Measurements from ENCODE around the gene NTF3. TPM values are rescaled to one million over a fixed set of nuclear protein-coding genes. Genes with fewer than 3 reads are reported as not detected.

Gene NTF3
- total RNA-seq, 2 donors from 2014 or later = 0.63 to 0.67 TPM

DNA sequence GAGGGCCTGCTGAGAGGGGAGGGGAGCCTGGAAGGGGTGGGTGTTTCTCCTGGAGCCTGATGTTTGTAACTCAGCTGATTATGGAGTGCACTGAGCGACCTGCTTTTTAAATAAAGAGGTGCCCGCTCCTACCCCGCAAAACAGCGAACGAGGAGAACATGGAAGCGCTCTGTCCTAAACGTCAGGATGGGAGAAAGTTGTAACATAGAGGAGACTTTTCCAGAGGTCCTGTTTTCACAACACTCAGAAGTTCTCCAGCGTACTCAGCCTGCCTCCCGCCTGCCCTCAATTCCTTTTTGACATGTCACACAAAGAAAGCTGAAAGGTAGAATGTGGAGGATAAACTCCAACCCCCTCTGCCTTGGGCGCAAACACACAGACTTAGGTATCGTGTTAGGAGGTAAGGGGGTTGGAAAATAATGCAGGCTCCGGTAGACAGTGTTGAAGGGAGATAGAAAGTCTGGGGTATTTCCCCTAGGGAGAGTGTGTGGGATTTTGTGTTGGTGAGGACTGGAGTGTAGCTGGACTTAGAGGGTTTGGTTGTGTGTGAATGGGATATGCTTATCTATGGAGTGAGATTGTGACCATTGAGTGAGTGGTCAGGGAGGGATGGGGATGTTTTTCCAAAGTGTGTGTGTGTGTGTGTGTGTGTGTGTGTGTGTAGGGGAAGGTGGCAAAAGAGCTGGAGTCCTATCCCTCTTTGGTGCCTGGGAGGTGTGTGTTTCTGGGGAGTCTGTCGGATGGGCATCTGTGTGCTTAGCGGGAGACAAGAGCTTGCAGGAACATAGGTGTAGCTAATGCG is 2.1 kb downstream of the NTF3 start:
- Histone ChIP-seq H3K4me3 (peak overlapping the region; percentile 40 to 49), H3K4me1 (peaks cover 0 to 54% of the 10 kb centered on the region in 2 donors), H3K27ac (peak overlapping the region; percentile 23 to 52), H3K36me3 (no peaks in the 10 kb centered on the region), H3K27me3 (peaks cover 5 to 14% of the 10 kb centered on the region in 2 donors), H3K9me3 (peaks cover 0 to 7% of the 10 kb centered on the region in 2 donors)
- no peak for DNase-seq (ENCODE audit: low spot score)
- no peak for TF ChIP-seq CTCF (IDR thresholded peaks at IDR 0.05)

DNA sequence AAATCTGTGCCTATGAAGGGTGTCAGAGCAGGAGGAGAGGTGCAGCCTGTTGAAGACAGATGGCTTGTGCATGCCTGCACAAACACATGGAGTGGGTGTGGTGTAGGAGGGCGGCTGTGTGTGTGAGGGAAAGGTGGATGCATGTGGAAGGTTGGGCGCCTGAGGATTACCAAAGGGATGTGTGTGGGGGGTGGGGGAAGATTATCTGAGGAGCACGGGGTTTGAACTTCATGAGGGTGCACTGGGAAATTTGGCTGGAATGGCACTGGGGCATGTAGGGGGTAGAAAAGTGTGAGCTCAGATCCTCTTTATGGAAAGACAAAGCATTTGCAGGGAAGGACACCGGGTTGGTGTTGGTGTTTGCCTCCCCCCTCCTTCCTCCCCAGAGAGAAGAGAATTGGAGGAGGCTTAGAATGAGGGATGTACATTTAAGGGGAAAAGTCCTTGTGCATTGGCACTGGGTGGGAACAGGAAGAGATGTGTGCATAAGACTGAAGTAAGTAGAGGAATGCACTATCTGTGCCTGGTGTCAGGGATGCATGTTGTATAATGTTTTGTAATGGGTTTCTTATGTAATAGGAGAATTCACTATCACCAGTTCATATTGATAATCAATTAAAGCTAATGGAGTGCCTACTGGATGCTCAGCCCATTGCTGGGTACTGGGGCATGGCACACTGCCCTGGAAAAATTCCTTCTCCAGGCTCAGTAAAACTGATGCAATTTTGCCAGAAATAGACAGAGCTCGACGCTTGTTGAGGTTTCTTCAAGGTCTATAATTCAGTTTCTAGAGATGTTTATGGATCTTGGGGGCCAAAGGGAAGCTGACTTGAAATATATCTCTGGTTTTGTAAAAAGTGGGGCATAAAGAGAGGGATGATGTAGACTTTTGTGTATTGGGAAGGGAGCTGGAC is 3.0 kb downstream of the NTF3 start:
- Histone ChIP-seq H3K4me1 (peaks cover 0 to 51% of the 10 kb centered on the region in 2 donors), H3K27me3 (peaks cover 5 to 14% of the 10 kb centered on the region in 2 donors), H3K27ac (no peak overlapping the region)

GRCh38 chr12:5437182-5437583 is 5.3 kb downstream of the NTF3 start:
- peaks cover 0 to 6% of the 10 kb centered on the region in 2 donors for H3K27me3 ChIP-seq
- H3K36me3 ChIP-seq = no peaks in the 10 kb centered on the region
- peaks cover 0 to 31% of the 10 kb centered on the region in 2 donors for H3K4me1 ChIP-seq
- no peak for TF ChIP-seq CTCF (IDR thresholded peaks at IDR 0.05)
- peak overlapping the region; percentile 9 to 42 for H3K27ac ChIP-seq
- H3K4me3 ChIP-seq = no peak overlapping the region
- DNase-seq (ENCODE audit: low spot score) = no peak
- peaks cover 0 to 7% of the 10 kb centered on the region in 2 donors for H3K9me3 ChIP-seq

More for the DNA sequence above, 3.0 kb downstream of the NTF3 start:
- no peak for TF ChIP-seq CTCF (IDR thresholded peaks at IDR 0.05)
- no peak overlapping the region for H3K4me3 ChIP-seq
- H3K36me3 ChIP-seq = no peaks in the 10 kb centered on the region
- peaks cover 0 to 7% of the 10 kb centered on the region in 2 donors for H3K9me3 ChIP-seq
- no peak for DNase-seq (ENCODE audit: low spot score)

GRCh38 chr12:5437589-5437988 is 5.7 kb downstream of the NTF3 start:
- no peak for TF ChIP-seq CTCF (IDR thresholded peaks at IDR 0.05)
- Histone ChIP-seq H3K4me3 (no peak overlapping the region), H3K27ac (peak overlapping the region; percentile 4 to 42), H3K9me3 (peaks cover 0 to 7% of the 10 kb centered on the region in 2 donors), H3K36me3 (no peaks in the 10 kb centered on the region), H3K27me3 (peaks cover 0 to 6% of the 10 kb centered on the region in 2 donors), H3K4me1 (peaks cover 0 to 26% of the 10 kb centered on the region in 2 donors)
- no peak for DNase-seq (ENCODE audit: low spot score)

DNA sequence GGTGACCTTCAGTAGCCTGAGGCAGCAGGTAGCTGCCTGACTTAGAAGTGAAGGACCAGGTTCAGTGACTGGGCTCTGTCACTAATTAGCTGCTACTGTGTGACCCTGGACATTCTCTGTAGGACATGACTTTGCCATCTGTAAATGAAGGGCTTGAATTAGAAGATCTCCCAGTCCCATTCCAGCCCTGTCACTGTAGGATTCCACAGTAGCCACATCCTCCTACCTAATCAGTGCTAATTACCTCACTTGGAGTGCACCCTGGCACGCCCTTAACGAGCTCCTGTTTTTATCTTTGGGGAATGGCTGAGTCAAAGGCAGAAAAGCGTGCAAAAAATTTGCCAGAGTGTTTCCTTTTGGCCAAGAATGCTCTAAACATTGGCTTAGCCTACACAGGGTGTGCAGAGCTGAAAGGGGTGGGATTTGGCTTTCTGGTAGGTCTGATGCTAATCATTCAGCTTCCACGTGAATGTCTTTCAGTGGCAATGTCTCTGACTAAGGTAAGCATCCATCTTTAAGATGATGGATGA is 6.8 kb downstream of the NTF3 start:
- Histone ChIP-seq H3K4me3 (no peak overlapping the region), H3K36me3 (no peaks in the 10 kb centered on the region), H3K4me1 (peaks cover 0 to 15% of the 10 kb centered on the region in 2 donors), H3K27me3 (no peaks in the 10 kb centered on the region), H3K9me3 (peaks cover 0 to 7% of the 10 kb centered on the region in 2 donors), H3K27ac (no peak overlapping the region)
- TF ChIP-seq CTCF (IDR thresholded peaks at IDR 0.05) = no peak
- DNase-seq (ENCODE audit: low spot score) = no peak
